Measurements from ENCODE around the gene LRMDA.

The LRMDA gene

GRCh38 chr10:76112826-76113150, 681.4 kb downstream of the LRMDA start:
- TF ChIP-seq CTCF (IDR thresholded peaks at IDR 0.05; ENCODE audit: borderline replicate concordance, insufficient read depth, low read depth, low read length) = no peak
- no peak overlapping the region for H3K4me3 ChIP-seq (ENCODE audit: low read depth, low read length)

GRCh38 chr10:76113952-76114351, 682.5 kb downstream of the LRMDA start:
- H3K4me3 ChIP-seq (ENCODE audit: low read depth, low read length) = no peak overlapping the region
- TF ChIP-seq CTCF (IDR thresholded peaks at IDR 0.05; ENCODE audit: borderline replicate concordance, insufficient read depth, low read depth, low read length) = no peak

DNA sequence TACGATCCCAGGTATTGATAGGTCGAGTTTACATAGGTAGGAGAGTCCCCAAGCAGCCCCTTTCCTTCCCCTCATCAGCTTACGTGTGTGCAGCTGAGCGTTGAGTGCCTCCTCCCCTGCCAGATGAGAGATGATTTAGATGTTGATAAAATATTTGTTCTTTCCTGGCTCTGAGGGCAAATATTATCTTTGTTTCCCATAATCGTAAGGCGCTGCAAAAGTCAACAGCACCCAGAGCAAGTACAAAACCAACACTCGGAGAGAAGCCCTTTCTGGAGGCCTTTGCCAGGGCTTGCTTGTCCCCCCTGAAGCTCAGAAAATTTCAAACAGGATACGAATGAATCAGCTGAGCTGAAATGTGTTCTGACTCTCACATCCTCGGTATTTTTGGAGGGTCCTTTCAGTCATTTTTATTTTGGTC, 683.2 kb downstream of the LRMDA start:
- no peak overlapping the region for H3K4me3 ChIP-seq (ENCODE audit: low read depth, low read length)
- no peak for TF ChIP-seq CTCF (IDR thresholded peaks at IDR 0.05; ENCODE audit: borderline replicate concordance, insufficient read depth, low read depth, low read length)

- TF ChIP-seq CTCF (IDR thresholded peaks at IDR 0.05; ENCODE audit: borderline replicate concordance, insufficient read depth, low read depth, low read length) = no peak
- H3K4me3 ChIP-seq (ENCODE audit: low read depth, low read length) = no peak overlapping the region
These were observed 683.7 kb downstream of the LRMDA start for GRCh38 chr10:76115131-76115470.

DNA sequence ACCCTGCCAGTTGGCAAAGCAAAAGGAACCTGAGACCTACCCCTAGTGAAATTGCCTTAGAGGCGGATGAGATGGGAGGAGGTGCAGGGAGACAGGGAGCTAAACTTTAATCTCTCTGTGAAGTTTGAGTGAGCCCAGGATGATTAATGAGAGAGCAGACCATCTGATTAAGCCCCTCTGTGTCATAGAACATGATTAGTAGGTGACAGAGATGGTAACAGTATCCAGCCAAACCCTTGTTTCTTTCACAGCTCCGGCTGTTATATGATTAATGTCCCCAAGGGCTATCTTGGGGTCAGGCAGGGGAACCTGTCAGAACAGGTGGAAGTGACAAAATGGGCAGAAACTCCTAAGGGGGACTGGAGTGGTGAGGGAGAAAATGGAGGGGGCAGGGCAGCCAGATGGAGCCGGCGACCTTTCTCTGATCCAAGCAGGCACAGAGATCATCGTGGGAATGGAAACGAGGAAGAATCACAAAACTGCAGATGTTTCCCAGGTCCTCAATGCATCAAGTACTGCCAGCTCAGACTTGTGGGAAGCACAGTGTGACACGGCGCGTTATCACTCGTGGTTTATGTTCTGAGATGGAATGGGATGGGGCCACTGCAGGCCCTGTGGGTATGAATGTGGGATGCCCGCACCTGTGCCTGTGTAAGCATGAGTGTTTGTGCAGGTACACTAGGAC, 684.2 kb downstream of the LRMDA start:
- H3K4me3 ChIP-seq (ENCODE audit: low read depth, low read length) = no peak overlapping the region

DNA sequence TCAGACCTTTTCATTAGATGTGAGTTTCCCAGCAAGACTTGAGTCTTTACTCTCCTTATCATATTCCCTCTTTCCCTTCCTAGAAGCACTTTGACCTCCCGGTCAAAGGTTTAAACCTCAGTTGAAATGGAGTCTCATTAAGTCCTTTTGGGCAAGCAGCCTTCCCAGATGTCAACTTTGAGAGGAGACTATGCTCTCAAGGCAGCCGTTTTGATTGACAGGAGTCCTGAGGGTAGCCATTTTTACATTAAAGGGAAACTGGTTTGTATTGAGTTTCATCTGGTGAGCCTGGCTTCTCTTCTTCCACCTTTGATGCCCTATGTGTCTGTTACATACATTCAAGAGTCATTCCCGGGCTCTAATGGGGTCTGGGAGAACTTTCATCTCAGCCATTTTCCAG, 685.1 kb downstream of the LRMDA start:
- no peak overlapping the region for H3K4me3 ChIP-seq (ENCODE audit: low read depth, low read length)
- TF ChIP-seq CTCF (IDR thresholded peaks at IDR 0.05; ENCODE audit: borderline replicate concordance, insufficient read depth, low read depth, low read length) = no peak

More for the DNA sequence above, 684.2 kb downstream of the LRMDA start:
- no peak for TF ChIP-seq CTCF (IDR thresholded peaks at IDR 0.05; ENCODE audit: borderline replicate concordance, insufficient read depth, low read depth, low read length)

DNA sequence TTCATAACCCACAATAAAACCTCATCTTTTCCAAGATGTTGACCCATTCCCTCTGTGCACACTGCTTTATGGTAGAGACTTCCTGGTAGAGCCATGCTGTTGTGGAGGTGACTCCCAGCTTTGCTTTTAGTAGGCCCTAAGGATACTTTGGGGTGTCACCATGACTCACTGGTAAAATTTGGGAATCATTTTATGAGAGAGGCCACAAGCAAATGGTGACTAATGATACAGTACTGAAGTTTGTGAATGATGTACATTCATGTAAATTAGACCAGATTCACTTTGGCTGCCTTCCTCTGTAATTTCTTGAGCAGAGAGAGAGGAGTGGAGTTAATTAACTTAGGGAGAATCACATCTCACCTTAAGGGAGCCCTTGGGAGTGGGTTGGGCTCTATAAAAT, 686.5 kb downstream of the LRMDA start:
- H3K4me3 ChIP-seq (ENCODE audit: low read depth, low read length) = no peak overlapping the region
- no peak for TF ChIP-seq CTCF (IDR thresholded peaks at IDR 0.05; ENCODE audit: borderline replicate concordance, insufficient read depth, low read depth, low read length)
